Stimulated activated CD4-positive, alpha-beta T cell treated with anti-CD3 and anti-CD28 coated beads, Interleukin-15, amount 100 ng/mL, for 1 hour (primary cell): ENCODE results near the gene GKN1.
A peak's percentile ranks its signal among the peaks of the same experiment; 100 is the strongest.
"Not testable (repeated sequence)": the region's sequence is repeated elsewhere in the genome, so short reads cannot be mapped to it uniquely, and the experiment has no call there.

ENCODE experiments used
- DNase-seq, 2 donors: peaks; one replicate each; pipeline ENCODE4 v3.0.0-alpha.2; 2020; ENCODE audit warnings: low read depth in 1 of 2, low spot score in 1 of 2

GKN1 gene, protein sequence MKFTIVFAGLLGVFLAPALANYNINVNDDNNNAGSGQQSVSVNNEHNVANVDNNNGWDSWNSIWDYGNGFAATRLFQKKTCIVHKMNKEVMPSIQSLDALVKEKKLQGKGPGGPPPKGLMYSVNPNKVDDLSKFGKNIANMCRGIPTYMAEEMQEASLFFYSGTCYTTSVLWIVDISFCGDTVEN

DNA sequence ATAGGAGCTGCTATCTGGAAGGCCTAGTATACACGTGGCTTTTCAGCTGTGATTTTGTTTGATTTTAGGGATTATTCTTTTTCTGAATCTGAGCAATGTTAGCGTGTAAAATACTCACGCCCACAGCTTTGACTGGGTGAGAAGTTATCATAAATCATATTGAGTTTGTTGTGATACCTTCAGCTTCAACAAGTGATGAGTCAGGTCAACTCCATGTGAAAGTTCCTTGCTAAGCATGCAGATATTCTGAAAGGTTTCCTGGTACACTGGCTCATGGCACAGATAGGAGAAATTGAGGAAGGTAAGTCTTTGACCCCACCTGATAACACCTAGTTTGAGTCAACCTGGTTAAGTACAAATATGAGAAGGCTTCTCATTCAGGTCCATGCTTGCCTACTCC, at the start of gene GKN1:
GKN1 (plus strand) TSS at position 386 of the 400 bp plus-strand sequence. CDS start 42 bp downstream, outside the sequence.
- DNase-seq, result no peak

DNA sequence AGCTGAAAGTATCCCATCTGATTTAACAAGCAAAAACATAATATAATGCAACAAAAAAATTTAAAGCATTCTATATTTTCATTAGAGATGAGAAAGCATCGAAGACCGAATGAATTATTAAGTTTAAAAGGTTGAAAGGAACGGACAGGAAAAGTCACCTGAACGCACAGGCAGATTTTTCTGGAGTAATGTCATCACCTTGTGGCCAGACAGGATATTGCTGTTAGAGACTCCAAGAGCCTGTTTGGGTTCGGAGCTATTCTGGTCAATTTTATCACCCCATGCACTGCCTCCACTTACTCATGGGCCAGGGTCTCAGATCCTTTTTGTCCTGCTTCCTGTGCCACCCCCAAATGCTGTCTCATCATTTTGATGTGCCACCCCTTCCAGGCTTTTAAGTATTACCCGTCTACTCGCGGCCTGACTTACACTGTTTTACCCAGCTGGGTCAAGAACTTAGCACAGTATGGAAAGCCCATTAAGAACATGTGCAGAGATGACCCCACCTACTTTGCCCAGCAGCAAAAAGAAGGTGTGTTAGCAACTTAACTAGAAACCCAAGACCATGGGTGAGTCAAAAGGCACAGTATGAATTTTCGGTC, 49.0 kb upstream of the GKN1 start:
- peak in 1 of 2 donors; percentile 26 for DNase-seq

DNA sequence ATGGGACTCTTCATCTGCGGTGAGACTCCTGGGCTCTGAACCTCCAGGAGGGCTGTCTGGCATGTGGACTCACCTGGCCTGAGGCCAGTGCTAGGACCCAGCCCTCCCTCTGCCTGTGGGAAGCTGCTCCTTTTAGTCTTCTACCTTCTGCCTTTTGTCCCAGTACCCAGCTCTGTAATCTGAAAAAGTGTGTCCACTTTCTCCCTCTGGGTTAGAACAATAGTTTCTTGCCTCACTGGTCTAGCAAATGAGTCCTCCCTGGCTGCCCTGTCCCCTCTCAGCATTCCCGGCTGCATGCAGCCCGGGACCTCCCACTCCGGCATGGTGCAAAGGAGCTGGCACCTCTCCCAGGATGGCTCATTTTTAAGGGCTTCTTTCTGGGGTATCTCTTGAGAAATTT, 47.6 kb upstream of the GKN1 start:
- DNase-seq, result no peak

DNA sequence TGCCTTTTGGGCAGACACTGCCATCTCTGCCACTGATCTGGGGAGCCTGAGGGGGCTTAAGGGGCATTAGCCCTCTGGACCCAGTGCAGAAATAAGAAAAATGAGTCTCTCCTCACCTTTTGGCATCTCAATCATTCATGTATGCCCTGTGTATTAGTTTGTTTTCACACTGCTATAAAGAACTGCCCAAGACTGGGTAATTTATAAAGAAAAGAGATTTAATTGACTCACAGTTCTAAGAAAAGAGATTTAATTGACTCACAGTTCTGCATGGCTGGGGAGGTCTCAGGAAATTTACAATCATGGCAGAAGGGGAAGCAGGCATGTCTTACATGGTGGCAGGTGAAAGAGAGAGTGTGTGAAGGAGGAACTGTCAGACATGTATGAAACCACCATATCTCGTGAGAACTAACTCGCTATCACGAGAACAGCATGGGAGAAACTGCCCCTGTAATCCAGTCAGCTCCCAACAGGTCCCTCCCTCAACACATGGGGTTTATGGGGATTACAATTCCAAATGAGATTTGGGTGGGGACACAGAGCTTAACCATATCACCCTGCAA, 43.2 kb upstream of the GKN1 start:
- DNase-seq, result no peak

DNA sequence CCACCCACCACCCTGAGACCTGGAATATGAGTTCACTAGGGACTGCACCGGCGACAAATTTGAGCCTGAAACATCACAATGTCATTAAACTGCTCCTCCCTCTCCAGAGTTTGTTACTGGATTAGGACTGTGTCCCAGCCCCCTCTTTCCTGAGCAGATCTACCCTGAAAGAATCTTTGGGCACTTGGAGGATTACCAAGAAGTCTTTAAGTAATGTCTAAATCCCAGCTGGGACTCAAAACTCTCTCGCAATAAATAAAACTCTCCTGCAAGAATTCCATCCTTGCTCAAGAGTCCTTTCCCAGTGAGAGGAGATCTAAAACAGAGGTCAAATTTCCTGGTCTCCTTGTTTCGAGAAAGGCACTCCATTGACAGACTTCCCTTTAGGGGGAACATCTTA, 42.6 kb upstream of the GKN1 start:
- DNase-seq, result no peak

DNA sequence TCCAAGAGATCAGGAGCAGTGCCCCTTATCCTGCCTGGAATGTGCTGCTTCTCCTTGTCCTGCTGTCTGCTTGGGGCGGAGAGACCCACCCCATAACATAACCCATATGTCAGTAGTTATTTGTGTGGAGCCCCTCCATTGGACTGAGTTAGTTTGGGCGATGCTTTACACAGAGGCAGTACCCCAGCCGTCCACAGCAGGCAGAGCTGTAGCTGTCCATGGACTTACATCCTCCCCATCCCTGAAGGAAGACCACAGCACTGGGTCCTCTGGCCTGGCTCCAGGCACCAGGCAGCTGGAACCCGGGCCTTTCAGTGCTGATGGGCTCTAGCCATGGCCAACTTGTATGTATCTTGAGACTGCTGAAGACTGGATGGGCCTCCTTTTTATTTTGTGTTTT, 42.0 kb upstream of the GKN1 start:
- no peak for DNase-seq

DNA sequence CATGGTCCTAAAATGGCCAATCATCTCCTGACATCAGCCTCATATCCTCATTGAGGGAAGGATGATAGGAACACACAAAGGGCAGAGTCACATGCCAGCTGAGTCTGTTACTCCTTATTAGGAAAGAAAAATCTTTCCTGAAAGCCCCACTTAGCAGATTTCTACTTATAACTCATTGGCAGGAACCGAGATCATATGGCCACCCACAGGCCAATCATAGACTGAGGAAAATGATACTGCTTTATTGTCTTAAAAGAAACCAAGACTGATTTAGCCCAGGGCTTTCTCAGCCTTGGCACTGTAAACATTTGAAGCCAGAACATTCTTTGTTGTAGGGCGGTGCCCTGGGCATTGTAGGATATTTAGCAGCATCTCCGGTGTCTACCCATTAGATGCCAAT, 40.4 kb upstream of the GKN1 start:
- DNase-seq, result no peak

DNA sequence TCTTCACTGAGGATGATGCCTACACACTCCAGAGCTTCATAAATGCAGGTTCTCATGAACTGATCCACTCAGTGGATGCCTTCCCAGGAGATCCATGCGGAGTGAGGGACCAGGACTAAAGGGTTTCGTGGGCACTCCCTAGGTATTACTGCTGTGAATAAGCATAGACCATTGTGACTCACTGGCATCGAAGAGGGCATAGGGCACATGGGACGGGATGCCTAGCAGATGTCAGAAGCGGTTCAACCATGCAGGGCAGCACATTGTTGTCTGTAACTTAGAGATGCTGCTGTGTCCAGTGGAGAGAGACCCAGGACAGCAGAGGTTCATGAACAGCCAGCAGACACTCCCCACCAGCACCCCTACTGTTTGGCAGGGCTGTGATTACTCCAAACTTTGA, 39.0 kb upstream of the GKN1 start:
- DNase-seq, result no peak

DNA sequence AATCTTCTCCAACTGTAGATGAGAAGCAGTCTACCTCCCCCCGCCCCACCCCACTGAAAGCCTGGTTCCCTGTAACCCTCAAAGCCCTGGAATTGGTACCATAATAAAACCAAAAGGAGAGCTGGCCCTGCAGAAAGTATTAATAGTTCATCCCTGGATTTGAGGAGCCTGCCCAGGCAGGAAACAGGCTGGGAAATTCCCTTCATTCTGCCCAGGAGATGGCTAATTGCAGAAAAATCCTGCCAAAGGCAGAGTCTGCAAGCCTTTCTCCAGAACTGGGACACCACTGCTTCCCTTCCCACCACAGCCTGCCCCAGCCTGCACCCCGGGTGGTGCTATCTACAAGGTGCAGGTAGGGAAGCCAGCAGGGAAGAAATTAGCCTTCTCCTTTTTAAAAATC, 38.0 kb upstream of the GKN1 start:
- no peak for DNase-seq

DNA sequence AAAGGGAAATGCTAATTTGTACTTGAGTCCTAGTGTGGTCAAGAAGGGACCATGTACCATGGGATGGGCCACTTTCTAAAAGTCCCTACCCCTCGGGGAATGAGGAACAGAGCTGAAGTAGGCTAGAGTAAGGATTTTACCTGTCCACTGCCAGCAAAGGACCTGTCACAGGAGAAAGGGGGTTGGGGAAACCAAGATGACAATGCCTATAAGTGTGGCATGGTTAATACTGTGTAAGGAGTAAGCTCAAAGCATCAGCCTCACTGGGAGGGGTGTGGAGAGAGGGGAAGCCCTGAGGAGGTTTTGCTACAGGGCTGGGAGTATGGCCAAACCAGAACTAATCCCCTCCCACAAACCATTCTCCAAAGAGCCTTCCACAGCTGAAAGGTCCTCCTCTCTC, 37.5 kb upstream of the GKN1 start:
- no peak for DNase-seq

DNA sequence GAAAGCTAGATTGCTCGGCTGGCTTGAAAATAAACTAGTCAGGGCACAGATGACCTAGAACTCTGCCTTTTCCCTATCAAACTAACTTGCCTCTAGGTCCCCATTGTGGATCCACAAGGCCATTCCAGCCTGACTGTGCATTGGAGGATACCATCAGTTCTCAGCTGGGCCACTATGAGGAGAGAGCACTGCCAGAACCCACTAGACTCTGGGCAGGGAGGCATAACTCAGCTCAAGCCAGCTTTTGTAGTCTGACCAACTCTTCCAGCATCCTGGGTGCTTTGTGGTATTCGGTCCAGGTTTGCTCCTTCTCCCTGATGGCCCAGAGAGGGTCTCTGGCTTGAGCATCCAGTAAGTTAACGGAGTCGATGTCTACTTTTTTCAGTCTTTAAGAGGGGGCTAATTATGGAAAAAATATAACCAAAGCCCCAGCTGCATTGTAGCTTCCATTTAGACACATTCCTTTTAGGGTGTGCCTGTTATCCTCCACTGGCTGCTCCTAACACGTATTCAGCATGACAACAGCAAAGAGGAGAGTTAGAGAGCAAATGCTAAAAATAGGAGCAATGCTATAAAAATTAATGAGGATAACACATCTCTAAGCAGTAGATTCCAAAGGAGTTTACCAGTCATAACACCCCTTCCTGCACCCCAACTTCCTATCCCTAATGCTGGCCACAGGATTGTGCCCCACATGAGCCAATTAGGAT, 36.9 kb upstream of the GKN1 start:
- DNase-seq, result no peak

DNA sequence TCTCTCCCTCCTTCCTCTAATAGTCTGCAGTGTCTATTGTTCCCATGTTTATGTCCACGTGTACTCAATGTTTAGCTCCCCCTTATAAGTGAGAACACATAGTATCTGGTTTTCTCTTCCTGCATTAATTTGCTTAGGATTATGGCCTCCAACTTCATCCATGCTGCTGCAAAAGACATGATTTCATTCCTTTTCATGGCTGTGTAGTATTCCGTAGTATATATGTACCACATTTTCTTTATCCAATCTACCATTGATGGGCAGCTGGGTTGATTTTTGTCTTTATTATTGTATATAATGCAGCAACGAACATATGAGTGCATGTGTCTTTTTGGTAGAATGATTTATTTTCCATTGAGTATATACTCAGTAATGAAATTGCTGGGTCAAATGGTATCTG, 35.5 kb upstream of the GKN1 start:
- DNase-seq, result no peak

DNA sequence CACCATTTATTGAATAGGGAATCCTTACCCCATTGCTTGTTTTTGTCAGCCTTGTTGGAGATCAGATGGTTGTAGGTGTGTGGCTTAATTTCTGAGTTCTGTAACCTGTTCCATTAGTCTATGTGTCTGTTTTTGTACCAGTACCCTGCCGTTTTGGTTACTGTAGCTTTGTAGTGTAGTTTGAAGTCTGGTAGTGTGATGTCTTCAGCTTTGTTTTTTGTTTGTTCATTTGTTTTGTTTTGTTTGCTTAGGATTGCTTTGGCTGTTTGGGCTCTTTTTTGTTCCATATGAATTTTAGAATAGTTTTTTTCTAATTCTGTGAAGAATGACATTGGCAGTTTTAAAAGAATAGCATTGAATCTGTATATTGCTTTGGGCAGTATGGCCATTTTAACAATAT, 34.5 kb upstream of the GKN1 start:
- DNase-seq, result no peak

DNA sequence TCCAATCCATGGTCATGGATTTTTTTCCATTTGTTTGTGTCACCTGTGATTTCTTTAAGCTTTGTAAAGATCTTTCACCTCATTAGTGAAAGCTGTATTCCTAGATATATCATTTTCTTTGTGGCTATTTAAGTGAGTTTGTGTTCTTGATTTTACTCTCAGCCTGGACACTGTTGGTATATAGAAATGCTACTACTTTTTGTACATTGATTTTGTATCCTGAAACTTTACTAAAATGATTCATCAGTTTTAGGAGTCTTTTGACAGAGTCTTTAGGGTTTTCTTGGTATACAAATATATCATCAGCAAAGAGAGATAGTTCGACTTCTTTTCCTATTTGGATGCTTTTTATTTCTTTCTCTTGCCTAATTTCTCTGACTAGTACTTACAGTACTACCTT, 34.1 kb upstream of the GKN1 start:
- no peak for DNase-seq

DNA sequence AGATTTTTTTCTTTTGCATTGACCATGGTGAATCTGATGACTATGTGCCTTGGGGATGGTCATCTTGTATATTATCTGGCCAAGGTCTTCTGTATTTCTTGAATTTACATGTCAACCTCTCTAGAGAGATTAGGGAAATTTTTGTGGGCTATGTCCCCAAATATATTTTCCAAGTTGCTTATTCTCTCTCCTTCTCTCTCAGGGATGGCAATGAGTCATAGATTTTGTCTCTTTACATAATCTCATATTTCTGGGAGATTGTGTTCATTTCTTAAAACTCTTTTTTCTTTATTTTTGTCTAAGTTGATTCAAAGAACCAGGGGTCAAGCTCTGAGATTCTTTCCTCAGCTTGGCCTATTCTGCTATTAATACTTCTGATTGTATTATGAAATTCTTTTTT, 31.6 kb upstream of the GKN1 start:
- no peak for DNase-seq

DNA sequence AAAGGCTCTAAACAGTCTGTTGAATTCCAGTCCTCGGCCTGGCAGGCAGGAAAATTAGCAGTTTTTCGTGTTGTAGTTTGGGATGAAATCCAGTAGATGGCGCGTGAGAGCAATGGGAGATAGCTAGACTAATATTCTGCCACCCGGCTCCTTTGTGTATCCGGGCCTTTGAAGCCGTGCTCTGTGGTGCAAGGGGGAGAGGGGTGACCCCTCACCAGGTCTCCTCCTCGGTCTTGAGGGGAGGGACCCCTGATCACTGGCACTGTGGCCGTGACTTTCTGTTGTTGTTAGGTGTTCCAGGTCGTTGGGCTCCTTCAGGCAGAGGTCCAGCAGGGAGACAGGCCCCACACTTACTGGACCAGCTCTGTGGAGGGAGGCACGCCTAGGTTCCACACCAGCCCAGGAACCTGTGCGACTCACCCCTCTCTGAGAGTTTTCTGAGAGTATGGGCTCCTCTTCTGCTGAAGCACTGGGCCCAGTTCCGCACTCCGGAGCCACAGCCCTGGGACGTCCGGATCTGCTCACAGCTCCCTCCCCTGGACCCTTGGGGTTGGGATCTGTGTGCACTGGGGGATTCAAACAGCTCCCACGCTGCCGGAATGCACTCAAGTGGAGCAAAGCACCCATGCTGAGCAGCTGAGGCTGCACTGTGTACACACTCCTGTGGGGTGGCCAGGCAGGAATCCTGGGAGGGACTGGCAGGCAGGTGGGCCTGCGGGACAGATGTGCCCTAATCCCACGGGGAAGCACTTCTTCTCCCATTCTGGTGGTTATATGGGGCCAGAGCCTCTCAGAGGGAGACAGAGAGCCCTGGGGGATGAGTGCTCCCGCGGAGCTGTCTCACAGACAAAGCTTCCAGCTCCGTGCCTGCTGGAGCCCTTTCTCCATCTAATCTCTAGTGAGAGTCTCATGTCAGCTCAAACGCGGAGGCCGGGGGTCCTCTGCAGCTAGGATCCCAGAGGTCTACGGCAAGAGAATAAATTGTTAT, 30.6 kb upstream of the GKN1 start:
- DNase-seq, result peak; percentile 13 to 15

DNA sequence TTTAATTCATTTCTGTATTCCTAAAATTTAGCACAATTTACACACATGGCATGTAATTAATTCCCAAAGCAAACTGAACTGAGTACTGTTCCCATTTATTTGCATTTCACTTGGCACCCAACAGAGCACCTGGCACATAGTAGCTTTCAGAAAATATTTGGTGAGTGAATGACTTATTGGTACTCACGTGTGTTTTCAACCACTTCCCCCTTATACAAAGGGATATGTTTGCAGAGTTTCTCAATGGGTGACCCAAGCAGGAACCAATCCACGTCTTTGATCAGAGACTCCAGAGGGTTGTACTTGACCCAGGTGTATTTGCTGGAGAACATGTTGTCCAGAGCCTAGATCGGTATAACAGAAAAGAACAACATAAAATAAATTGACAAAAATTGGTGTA, 28.3 kb upstream of the GKN1 start:
- DNase-seq, result no peak

DNA sequence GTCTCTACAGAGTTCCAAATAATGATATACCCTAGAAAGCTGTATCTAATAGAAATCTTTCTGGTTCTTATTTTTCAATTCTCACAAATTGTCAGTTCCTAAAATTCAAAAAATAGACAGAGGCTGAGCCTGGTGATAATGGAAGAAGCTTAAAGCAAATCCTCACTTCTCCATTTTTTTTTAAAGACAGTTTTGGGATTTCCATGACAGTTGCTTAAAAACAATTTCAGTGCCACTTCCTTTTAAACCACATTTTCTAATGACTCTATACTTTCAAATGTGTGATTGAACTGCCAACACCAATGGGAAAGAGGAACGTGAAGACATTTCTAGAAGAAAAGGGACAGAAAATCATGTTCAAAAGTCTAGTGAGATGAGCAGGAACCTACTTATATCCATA, 25.7 kb upstream of the GKN1 start:
- no peak for DNase-seq

DNA sequence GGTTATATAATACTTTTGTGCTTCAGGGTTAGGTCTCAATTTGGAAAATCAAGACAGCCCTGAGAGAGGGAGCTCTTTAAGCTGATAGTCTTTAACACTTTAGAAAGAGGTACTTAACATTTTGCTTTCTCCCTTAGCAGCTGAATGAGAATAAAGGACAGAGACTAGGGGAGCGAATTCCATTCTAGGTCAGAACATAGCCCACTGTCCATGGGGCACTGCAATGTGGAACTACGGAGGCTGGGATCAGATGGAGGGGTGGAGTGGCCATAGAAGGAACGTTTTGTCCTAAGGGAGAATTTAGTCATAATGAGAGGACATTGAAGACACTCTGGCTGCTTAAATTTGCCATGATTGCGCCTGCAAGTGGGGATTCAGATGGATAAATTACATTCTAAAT, 22.5 kb upstream of the GKN1 start:
- no peak for DNase-seq

DNA sequence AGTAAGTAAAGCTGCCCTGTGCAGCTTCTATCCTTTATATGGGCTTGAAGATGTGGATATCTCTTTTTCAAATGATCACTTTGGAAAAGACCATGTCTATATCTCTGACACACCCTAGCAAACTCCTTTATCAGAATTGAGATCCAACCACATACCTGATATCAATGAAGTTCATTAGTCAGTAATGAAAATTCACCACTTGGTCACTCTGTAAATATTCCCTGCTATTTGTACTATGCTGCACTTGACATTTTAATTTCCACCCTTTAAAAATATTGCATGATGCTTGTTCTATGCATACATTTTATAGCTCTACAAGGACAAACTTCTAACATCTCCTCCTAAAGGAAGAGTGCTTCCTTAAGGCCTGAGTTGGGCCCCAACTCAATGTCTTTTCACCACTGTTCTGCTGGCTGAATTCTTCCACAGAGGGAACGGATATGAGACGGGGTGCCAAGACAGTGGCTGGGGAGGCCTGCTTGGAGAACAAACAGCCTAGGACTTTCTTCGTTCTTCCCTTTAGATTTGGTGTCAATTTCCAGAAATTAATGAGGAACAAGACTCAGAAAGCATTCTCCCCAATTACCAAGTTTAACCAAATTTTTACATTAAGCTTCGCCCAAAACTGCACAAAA, 21.4 kb upstream of the GKN1 start, which contains the start of gene GKN2:
GKN2 (minus strand) TSS at position 7 of the 635 bp plus-strand sequence. CDS start 32 bp downstream, outside the sequence.
- no peak for DNase-seq

DNA sequence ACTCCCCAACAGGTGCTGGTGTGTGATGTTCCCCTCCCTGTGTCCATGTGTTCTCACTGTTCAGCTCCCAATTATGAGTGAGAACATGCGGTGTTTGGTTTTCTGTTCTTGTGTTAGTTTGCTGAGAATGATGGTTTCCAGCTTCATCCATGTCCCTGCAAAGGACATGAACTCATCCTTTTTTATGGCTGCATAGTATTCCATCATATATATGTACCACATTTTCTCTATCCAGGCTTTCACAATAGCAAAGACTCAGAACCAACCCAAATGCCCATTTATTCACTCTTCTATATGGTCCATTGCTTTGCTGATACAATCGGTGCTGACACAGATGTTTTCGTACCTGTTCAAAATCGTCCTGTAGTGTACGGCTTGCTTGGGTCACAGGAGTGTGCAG, 19.0 kb upstream of the GKN1 start:
- not testable (repeated sequence) for DNase-seq
